HCT116 (cell line): Measurements from ENCODE around the gene KDM4D. TPM values are rescaled to one million over a fixed set of nuclear protein-coding genes. Genes with fewer than 3 reads are reported as not detected.

Source experiments
- ATAC-seq: fragments of 200-7000 bp; cut with Tn5 transposase; 2 replicates; pipeline ENCODE4 v1.9.1; 2020; ENCODE audit warnings: mild to moderate bottlenecking, moderate library complexity
- BruUV-seq: library from RNA; stranded (reverse); fragments of 400-500 nt; replicated peaks from 2 replicates; lab custom pipeline; 2021; lab: Mats Ljungman, UMichigan
- CTCF ChIA-PET: fragments of 300-600 bp; sonication (Branson Sonifier 250); formaldehyde crosslinking; loops from one replicate; lab custom pipeline; 2021; ENCODE audit warnings: antibody characterized with exemption; lab: Charles Lee
- POLR2A ChIA-PET: fragments of 300-600, 350-600 bp; sonication (Branson Sonifier 250); formaldehyde crosslinking; loops from one replicate; lab custom pipeline; 2021; ENCODE audit warnings: antibody characterized with exemption; lab: Charles Lee
- RAD21 ChIA-PET, 2 experiments: fragments of 300-600 bp; sonication (Branson Sonifier 250); formaldehyde crosslinking; loops; one replicate each; lab custom pipeline; 2023; ENCODE audit warnings: low total read pairs in 2 of 2; ENCODE audit not compliant: uncharacterized antibody in 2 of 2, unreplicated experiment in 2 of 2, low non-redundant PET in 1 of 2; lab: Charles Lee
- DNase-seq: peaks from one replicate; pipeline ENCODE4 v3.0.0-alpha.2; 2010; ENCODE audit warnings: low read depth, low spot score
- H2AFZ ChIP-seq: fragments of 200-600 bp; shearing (Covaris generic), sonication (generic); 2 replicates; pipeline ENCODE4 v1.6.1; 2017; ENCODE audit warnings: low read depth, mixed run types, mixed read lengths, antibody characterized with exemption, low read length; ENCODE audit not compliant: poor library complexity, severe bottlenecking
- H3K27ac ChIP-seq: 2 replicates; pipeline ENCODE4 v1.5.1; 2012; ENCODE audit warnings: low read depth, low read length
- H3K27me3 ChIP-seq: fragments of 200-600 bp; sonication (generic); 2 replicates; pipeline ENCODE4 v1.6.1; 2016; ENCODE audit warnings: mixed run types, low read length, mixed read lengths; ENCODE audit not compliant: insufficient read depth
- H3K36me3 ChIP-seq, 2 experiments: fragments of 200-500 bp in 1 of 2; fragments of 200-600 bp in 1 of 2; sonication (Bioruptor generic) in 1 of 2; sonication (generic) in 1 of 2; 2 replicates each; pipeline versions ENCODE4 v1.5.1 to v1.6.1; 2014 to 2016; ENCODE audit warnings: low read length in 2 of 2, inconsistent platforms in 1 of 2, mixed read lengths in 1 of 2, mixed run types in 1 of 2; ENCODE audit not compliant: insufficient read depth in 2 of 2, control insufficient read depth in 1 of 2
- H3K4me1 ChIP-seq, 2 experiments: fragments of 200-600 bp in 1 of 2; sonication (generic) in 1 of 2; 2 replicates each; pipeline versions ENCODE4 v1.5.1 to v1.6.1; 2012 to 2017; ENCODE audit warnings: low read length in 2 of 2, inconsistent platforms in 1 of 2, mild to moderate bottlenecking in 1 of 2, mixed read lengths in 1 of 2, mixed run types in 1 of 2, moderate library complexity in 1 of 2; ENCODE audit not compliant: insufficient read depth in 2 of 2, control insufficient read depth in 1 of 2
- H3K4me2 ChIP-seq: fragments of 200-600 bp; sonication (generic); 2 replicates; pipeline ENCODE4 v1.6.1; 2017; ENCODE audit warnings: mixed run types, low read length, mixed read lengths
- H3K4me3 ChIP-seq, 2 experiments: fragments of 200-600 bp in 1 of 2; sonication (generic) in 1 of 2; replicated peaks in 1 of 2; 2 replicates each; pipeline ENCODE4 v1.5.1; 2011 to 2016; ENCODE audit warnings: low read length in 2 of 2, control low read depth in 1 of 2, low read depth in 1 of 2, mild to moderate bottlenecking in 1 of 2, mixed read lengths in 1 of 2, mixed run types in 1 of 2
- H3K79me2 ChIP-seq: fragments of 200-600 bp; sonication (generic); 2 replicates; pipeline ENCODE4 v1.6.1; 2017; ENCODE audit warnings: mild to moderate bottlenecking, mixed run types, low read length, moderate library complexity, mixed read lengths; ENCODE audit not compliant: insufficient read depth
- H3K9ac ChIP-seq: fragments of 200-600 bp; sonication (generic); 2 replicates; pipeline ENCODE4 v1.6.1; 2016; ENCODE audit warnings: low read length, mixed read lengths
- H3K9me2 ChIP-seq: fragments of 200-600 bp; sonication (generic), shearing (Covaris generic); 2 replicates; pipeline ENCODE4 v1.6.1; 2017; ENCODE audit warnings: mixed run types, mild to moderate bottlenecking, moderate library complexity; ENCODE audit not compliant: insufficient read depth
- H3K9me3 ChIP-seq, 2 experiments: fragments of 200-500 bp in 1 of 2; fragments of 200-600 bp in 1 of 2; sonication (Bioruptor generic) in 1 of 2; sonication (generic) in 1 of 2; 2 replicates each; pipeline ENCODE4 v1.6.1; 2014 to 2017; ENCODE audit warnings: low read length in 2 of 2, mixed read lengths in 2 of 2, inconsistent platforms in 1 of 2, low read depth in 1 of 2, mild to moderate bottlenecking in 1 of 2, mixed run types in 1 of 2, moderate library complexity in 1 of 2; ENCODE audit not compliant: control insufficient read depth in 1 of 2, insufficient read depth in 1 of 2
- H4K20me1 ChIP-seq: fragments of 200-600 bp; sonication (generic), shearing (Covaris generic); 2 replicates; pipeline ENCODE4 v1.6.1; 2017; ENCODE audit warnings: mixed run types, mild to moderate bottlenecking, moderate library complexity; ENCODE audit not compliant: insufficient read depth
- CEBPB ChIP-seq: IDR thresholded peaks from 2 replicates; pipeline ENCODE4 v1.6.1; 2012; ENCODE audit warnings: low read depth
- EGR1 ChIP-seq: IDR thresholded peaks from 2 replicates; pipeline ENCODE4 v1.6.1; 2012; ENCODE audit warnings: low read depth
- EZH2 ChIP-seq: fragments of 200-600 bp; sonication (generic); IDR thresholded peaks from 2 replicates; pipeline ENCODE4 v1.6.1; 2017; ENCODE audit warnings: antibody characterized with exemption, mixed run types
- EZH2phosphoT487 ChIP-seq: fragments of 200-600 bp; IDR thresholded peaks from 2 replicates; pipeline ENCODE4 v1.6.1; 2018; ENCODE audit warnings: antibody characterized with exemption, borderline replicate concordance
- JUND ChIP-seq: IDR thresholded peaks from 2 replicates; pipeline ENCODE4 v1.6.1; 2012
- POLR2A ChIP-seq: IDR thresholded peaks from 2 replicates; pipeline ENCODE4 v1.7.0; 2011; ENCODE audit warnings: borderline replicate concordance; ENCODE audit not compliant: insufficient read depth, insufficient read length; ENCODE audit errors: extremely low read depth
- SP1 ChIP-seq: IDR thresholded peaks from 2 replicates; pipeline ENCODE4 v1.6.1; 2012; ENCODE audit warnings: low read depth
- SRF ChIP-seq: IDR thresholded peaks from 2 replicates; pipeline ENCODE4 v1.6.1; 2012; ENCODE audit warnings: low read depth
- YY1 ChIP-seq: IDR thresholded peaks from 2 replicates; pipeline ENCODE4 v1.6.1; 2011; ENCODE audit warnings: low read length, low read depth, moderate library complexity, mild to moderate bottlenecking; ENCODE audit not compliant: insufficient replicate concordance; ENCODE audit errors: extremely low read depth
- ZFX ChIP-seq: fragments of 450-650 bp; IDR thresholded peaks from 2 replicates; pipeline ENCODE4 v1.6.1; 2017
- intact Hi-C: fragments of 100-400 bp; cut with micrococcal nuclease; formaldehyde crosslinking; loops from 2 replicates; pipeline ENCODE4 v1.10.0; 2022
- total RNA-seq: library from RNA; stranded (reverse); gene quantifications from one replicate; pipeline ENCODE4 v1.2.1, GENCODE V29; 2021; ENCODE audit not compliant: unreplicated experiment
- TF ChIP-seq, protein P1 (sequence below), 3 experiments: fragments of 200-600 bp in 1 of 3; sonication (generic) in 1 of 3; IDR thresholded peaks in 2 of 3; conservative IDR thresholded peaks in 1 of 3; 2 replicates each; pipeline ENCODE4 v1.5.1; 2012 to 2017; ENCODE audit warnings: low read depth in 2 of 3, low read length in 2 of 3, antibody characterized with exemption in 1 of 3, borderline replicate concordance in 1 of 3, control low read depth in 1 of 3, mild to moderate bottlenecking in 1 of 3, mixed read lengths in 1 of 3, mixed run types in 1 of 3, moderate library complexity in 1 of 3; ENCODE audit not compliant: insufficient read depth in 1 of 3
- TF ChIP-seq, protein P2 (sequence below): IDR thresholded peaks from 2 replicates; pipeline ENCODE4 v1.6.1; 2012

The KDM4D gene
- total RNA-seq, 1 experiment from 2014 or later, result 2.1 TPM

GRCh38 chr11:94987378-94987777, 13.9 kb downstream of the KDM4D start:
- H3K9me2 ChIP-seq, result no peaks in the 10 kb centered on the region
- intact Hi-C loops, result no loop called here
- ChIA-PET POLR2A (no interaction called here), CTCF (no interaction called here), RAD21 (no interaction called here)
- H3K4me3 ChIP-seq, result no peak overlapping the region
- H3K79me2 ChIP-seq, result no peaks in the 10 kb centered on the region
- TF ChIP-seq POLR2A, result no peak
- no peak for TF ChIP-seq SRF
- TF ChIP-seq, protein P1, sequence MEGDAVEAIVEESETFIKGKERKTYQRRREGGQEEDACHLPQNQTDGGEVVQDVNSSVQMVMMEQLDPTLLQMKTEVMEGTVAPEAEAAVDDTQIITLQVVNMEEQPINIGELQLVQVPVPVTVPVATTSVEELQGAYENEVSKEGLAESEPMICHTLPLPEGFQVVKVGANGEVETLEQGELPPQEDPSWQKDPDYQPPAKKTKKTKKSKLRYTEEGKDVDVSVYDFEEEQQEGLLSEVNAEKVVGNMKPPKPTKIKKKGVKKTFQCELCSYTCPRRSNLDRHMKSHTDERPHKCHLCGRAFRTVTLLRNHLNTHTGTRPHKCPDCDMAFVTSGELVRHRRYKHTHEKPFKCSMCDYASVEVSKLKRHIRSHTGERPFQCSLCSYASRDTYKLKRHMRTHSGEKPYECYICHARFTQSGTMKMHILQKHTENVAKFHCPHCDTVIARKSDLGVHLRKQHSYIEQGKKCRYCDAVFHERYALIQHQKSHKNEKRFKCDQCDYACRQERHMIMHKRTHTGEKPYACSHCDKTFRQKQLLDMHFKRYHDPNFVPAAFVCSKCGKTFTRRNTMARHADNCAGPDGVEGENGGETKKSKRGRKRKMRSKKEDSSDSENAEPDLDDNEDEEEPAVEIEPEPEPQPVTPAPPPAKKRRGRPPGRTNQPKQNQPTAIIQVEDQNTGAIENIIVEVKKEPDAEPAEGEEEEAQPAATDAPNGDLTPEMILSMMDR (IDR thresholded peaks at IDR 0.05 in 2 of 3, conservative IDR thresholded peaks at IDR 0.05 in 1 of 3; ENCODE audit: borderline replicate concordance in 1 of 3, insufficient read depth in 1 of 3, low read depth in 2 of 3, low read length in 2 of 3), result no peak
- no peak for TF ChIP-seq CEBPB
- TF ChIP-seq ZFX, result no peak
- TF ChIP-seq EZH2phosphoT487, result no peak
- BruUV-seq, result no TSS peak
- H4K20me1 ChIP-seq, result no peaks in the 10 kb centered on the region
- H3K4me2 ChIP-seq, result no peak overlapping the region
- no peaks in the 10 kb centered on the region for H3K9me3 ChIP-seq
- H3K9ac ChIP-seq, result no peak overlapping the region
- H2AFZ ChIP-seq, result no peak overlapping the region
- H3K27ac ChIP-seq, result no peak overlapping the region
- H3K27me3 ChIP-seq, result 0 out of 2 replicates have a peak, but pooled peaks cover 3% of the 10 kb centered on the region
- no peak for ATAC-seq
- H3K36me3 ChIP-seq, result no peaks in the 10 kb centered on the region
- DNase-seq, result no peak
- no peaks in the 10 kb centered on the region for H3K4me1 ChIP-seq

- H3K4me3 ChIP-seq, result no peak overlapping the region
- DNase-seq, result no peak
- no peak overlapping the region for H2AFZ ChIP-seq
- ATAC-seq, result no peak
- no peaks in the 10 kb centered on the region for H3K4me1 ChIP-seq
- no peaks in the 10 kb centered on the region for H3K36me3 ChIP-seq
- no peaks in the 10 kb centered on the region for H3K9me2 ChIP-seq
- no peaks in the 10 kb centered on the region for H3K79me2 ChIP-seq
- H3K9me3 ChIP-seq, result no peaks in the 10 kb centered on the region
- H4K20me1 ChIP-seq, result no peaks in the 10 kb centered on the region
- H3K27ac ChIP-seq, result no peak overlapping the region
- POLR2A ChIA-PET, result no interaction called here
- no TSS peak for BruUV-seq
- 0 out of 2 replicates have a peak, but pooled peaks cover 3% of the 10 kb centered on the region for H3K27me3 ChIP-seq
- CTCF ChIA-PET, result no interaction called here
- no peak overlapping the region for H3K4me2 ChIP-seq
- RAD21 ChIA-PET, result no interaction called here
- intact Hi-C loops, result no loop called here
- no peak for TF ChIP-seq EGR1
- TF ChIP-seq EZH2, result no peak
- TF ChIP-seq, protein P2, sequence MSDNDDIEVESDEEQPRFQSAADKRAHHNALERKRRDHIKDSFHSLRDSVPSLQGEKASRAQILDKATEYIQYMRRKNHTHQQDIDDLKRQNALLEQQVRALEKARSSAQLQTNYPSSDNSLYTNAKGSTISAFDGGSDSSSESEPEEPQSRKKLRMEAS, result no peak
- no peak for TF ChIP-seq YY1
- TF ChIP-seq ZFX, result no peak
- no peak for TF ChIP-seq SP1
- no peak for TF ChIP-seq POLR2A
- no peak for TF ChIP-seq CEBPB
- no peak for TF ChIP-seq JUND
- TF ChIP-seq, all 23 proteins: peak for 0
- H3K9ac ChIP-seq, result no peak overlapping the region
These were observed 15.2 kb downstream of the KDM4D start for GRCh38 chr11:94988748-94989147.
